Cardiac fibroblast (primary cell): ENCODE measurements around the gene MCTS1.
A peak's percentile ranks its signal among the peaks of the same experiment; 100 is the strongest.

Experiments used
- DNase-seq, 2 donors: peaks; one replicate each; pipeline versions ENCODE4 v3.0.0 to v3.0.0-alpha.2; 2010; ENCODE audit warnings: low read depth in 2 of 2
- H3K4me3 ChIP-seq, 2 donors: replicated peaks in 1 of 2; 1 replicate in 1 of 2; 2 replicates in 1 of 2; pipeline ENCODE4 v1.5.1; 2011; ENCODE audit warnings: low read depth in 2 of 2, low read length in 2 of 2, mild to moderate bottlenecking in 2 of 2, moderate library complexity in 1 of 2
- CTCF ChIP-seq: IDR thresholded peaks from one replicate; pipeline ENCODE4 v1.5.1; 2011; ENCODE audit warnings: low read depth, mild to moderate bottlenecking, low read length, inconsistent platforms

The MCTS1 gene

GRCh38 chrX:120603707-120604360 is at the start of gene MCTS1:
MCTS1 (plus strand) TSS chrX:120604101; CDS start chrX:120604237, 136 bp downstream.
- H3K4me3 ChIP-seq = peak within 1 kb of the TSS; percentile 59 to 65
- DNase-seq = peak; percentile 97
- no peak for TF ChIP-seq CTCF

- no peak for DNase-seq
- H3K4me3 ChIP-seq = no peak overlapping the region
- TF ChIP-seq CTCF = no peak
Measured at GRCh38 chrX:120556251-120556650, 47.6 kb upstream of the MCTS1 start.

GRCh38 chrX:120559804-120560203 is 44.1 kb upstream of the MCTS1 start:
- peak in 1 of 2 donors; percentile 12 for DNase-seq
- peak overlapping the region; percentile 64 to 72 for H3K4me3 ChIP-seq
- TF ChIP-seq CTCF = no peak

- no peak for DNase-seq
- no peak for TF ChIP-seq CTCF
- peak overlapping the region; percentile 64 to 72 for H3K4me3 ChIP-seq
Measured at GRCh38 chrX:120560405-120560841, 43.5 kb upstream of the MCTS1 start.

GRCh38 chrX:120560842-120561633 is 42.9 kb upstream of the MCTS1 start, which contains the start of gene CUL4B:
CUL4B (minus strand) TSS chrX:120560962; CDS start chrX:120560638, 324 bp downstream.
- H3K4me3 ChIP-seq = peak within 1 kb of the TSS; percentile 64 to 72
- peak; percentile 96 to 98 for DNase-seq
- no peak for TF ChIP-seq CTCF

- no peak for TF ChIP-seq CTCF
- peak overlapping the region; percentile 36 to 55 for H3K4me3 ChIP-seq
- no peak for DNase-seq
Measured at GRCh38 chrX:120561634-120562568, 42.0 kb upstream of the MCTS1 start.
